HS-5 (cell line): Measurements from ENCODE around the gene ARRDC2.

Source experiments
- DNase-seq: peaks from one replicate; pipeline ENCODE4 v3.0.0-alpha.2; 2012; ENCODE audit warnings: low read depth

ARRDC2 gene

DNA sequence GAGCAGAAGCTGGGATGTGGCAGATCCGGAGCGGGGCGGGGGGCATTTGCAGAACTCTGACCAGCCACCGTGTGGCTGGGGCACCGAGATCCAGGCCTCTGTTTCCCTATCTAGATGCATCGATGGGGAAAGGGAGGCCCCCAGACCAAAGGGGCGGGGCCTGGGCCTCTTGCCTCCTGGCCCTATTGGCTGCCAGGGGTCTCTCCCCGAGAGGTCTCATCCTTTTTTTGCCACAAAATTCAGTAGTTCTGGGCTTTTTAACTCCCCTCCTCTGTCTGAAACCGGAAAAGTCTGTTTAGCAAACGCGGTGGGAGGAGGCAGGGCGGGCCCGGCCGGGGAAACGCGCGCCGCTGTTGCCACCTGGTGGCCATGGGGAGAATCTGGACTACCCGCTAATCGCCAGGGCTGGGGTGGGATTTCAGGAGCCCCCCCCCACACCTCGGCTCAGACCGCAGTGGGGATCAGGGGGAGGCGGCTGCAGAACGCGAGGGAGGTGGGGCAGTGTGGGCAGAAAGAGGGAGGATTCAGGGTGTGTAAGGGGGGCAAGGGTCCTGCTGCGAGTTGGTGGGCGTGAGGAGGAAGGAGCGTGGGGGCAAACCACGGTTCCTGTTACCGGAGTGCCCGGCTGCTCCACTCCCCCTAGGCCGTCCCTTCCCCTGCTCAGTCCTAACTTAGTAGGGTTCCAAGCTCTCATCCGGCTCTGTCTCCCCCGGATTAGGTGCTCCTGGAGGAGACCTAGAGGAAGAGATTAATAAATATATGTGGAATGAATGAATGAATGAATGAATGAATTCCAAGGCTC lies 50.4 kb downstream of the ARRDC2 start:
- DNase-seq, result peak; percentile 24

DNA sequence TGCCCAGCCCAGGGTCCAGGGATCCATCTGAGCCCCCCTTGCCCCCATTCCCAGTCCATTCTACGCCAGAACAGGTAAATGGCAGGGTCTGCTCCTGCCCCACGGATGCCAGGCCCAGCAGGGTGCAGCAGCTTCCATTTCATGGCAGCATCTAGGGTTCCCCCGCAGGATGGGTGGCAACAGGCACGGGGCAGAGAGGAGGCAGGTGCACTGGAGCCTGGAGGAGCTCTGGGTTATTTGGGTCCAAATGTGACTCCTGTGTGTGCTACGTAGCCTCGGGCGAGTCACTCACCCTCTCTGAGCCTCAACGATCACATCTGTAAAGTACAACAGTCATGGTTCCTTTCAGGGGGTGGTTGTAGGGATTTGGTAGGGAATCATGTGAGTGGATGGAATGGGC lies 51.3 kb downstream of the ARRDC2 start:
- DNase-seq, result no peak

DNA sequence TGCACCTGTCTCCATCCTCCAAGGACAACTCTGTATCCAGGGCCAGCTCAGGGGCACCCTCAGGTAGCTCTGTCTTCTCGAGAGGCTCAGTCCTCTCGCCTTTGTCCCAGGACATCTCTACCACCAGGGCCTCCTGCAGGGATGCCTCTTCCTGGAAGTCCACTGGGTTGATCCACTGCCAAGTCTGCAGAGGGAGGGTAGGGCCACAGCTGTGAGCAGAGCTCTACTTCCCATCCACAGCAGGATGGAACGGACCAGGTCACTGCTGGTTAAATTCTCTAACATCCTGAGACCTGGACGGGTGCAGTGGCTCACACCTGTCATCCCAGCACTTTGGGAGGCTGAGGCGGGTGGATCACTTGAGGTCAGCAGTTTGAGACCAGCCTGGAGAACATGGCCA lies 51.9 kb downstream of the ARRDC2 start:
- no peak for DNase-seq

DNA sequence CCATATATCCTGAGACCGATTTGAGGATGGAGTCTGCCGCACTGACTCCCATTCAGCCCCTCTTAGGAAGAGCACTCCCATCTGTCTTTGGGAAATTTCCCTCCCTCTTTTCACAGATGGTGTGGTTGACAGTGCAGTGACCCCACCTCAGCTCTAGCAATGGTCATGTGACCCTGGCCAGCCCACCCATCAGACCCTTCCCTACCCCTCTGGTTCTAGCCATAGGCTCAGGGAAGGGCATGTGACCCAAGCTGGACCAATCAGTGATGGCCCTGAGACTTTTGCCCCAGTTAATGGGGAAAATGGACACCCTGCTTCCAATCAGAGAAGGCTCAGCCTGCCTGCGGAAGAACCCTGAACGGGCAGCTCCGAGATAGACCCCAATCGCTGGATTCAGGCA lies 52.5 kb downstream of the ARRDC2 start:
- DNase-seq, result no peak

DNA sequence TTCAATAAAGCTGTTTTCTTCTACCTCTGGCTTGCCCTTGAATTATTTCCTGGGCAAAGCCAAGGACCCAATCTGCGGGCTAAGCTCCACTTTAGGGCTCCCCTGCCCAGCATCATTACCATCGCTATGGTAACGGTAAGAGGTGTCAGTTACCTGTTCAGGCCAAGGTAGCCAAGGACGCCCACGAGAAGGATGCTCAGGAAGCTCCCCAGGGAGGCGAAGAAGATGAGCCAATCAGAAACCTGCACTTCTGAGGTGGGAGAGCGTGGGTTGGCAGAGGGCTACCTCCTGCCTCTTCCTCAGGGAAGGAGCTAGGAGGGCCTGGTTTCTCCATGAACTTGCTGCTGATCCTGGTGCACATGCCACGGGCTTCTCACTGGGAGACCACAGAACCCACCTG lies 54.1 kb downstream of the ARRDC2 start:
- no peak for DNase-seq

DNA sequence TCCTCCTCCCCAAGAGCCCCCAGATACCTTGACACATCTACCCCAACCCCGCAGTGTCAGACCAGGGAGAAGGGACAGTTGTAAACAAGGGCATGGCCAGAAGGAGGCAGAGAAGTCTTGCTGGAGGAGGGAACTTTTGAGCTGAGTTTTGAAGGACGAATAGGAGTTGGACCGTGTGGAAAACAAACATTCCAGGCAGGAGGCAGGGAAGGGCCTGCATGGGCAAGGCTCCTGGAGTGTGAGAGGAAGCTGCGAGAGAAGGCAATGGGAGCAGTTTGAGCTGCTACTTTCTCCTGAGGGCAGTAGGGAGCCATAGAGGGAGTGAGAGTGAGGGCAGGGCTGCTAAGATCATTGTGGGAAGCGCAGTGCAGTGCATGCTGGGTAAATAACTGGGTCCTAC lies 55.5 kb downstream of the ARRDC2 start:
- DNase-seq, result no peak
